Epithelial cell of proximal tubule (primary cell): ENCODE results near the gene GRWD1. TPM values are rescaled to one million over a fixed set of nuclear protein-coding genes. Genes with fewer than 3 reads are reported as not detected.

ENCODE experiments used
- DNase-seq: peaks from one replicate; pipeline ENCODE4 v3.0.0-alpha.2; 2011; ENCODE audit warnings: low read depth
- H3K4me3 ChIP-seq: 2 replicates; pipeline ENCODE4 v1.5.1; 2011; ENCODE audit warnings: low read depth, mild to moderate bottlenecking, low read length
- CTCF ChIP-seq: conservative IDR thresholded peaks from 2 replicates; pipeline ENCODE4 v1.5.1; 2012; ENCODE audit warnings: low read depth, mild to moderate bottlenecking, low read length
- total RNA-seq: library from RNA; depleted of rRNA; stranded (reverse); fragments of >200 nt; gene quantifications from 2 replicates; pipeline ENCODE4 v1.2.3, GENCODE V29; 2015

GRWD1 gene
- total RNA-seq, 1 donor from 2014 or later: 51.2 TPM

- no peak for DNase-seq
- no peak for TF ChIP-seq CTCF
- H3K4me3 ChIP-seq: no peak overlapping the region
Measured at GRCh38 chr19:48456864-48457263, 11.1 kb downstream of the GRWD1 start.

- no peak overlapping the region for H3K4me3 ChIP-seq
- no peak for DNase-seq
- no peak for TF ChIP-seq CTCF
Measured at GRCh38 chr19:48458016-48458415, 12.2 kb downstream of the GRWD1 start.

GRCh38 chr19:48461651-48461981 lies 15.8 kb downstream of the GRWD1 start:
- H3K4me3 ChIP-seq: no peak overlapping the region
- no peak for TF ChIP-seq CTCF
- DNase-seq: no peak

- DNase-seq: no peak
- TF ChIP-seq CTCF: no peak
- no peak overlapping the region for H3K4me3 ChIP-seq
Measured at GRCh38 chr19:48461982-48462655, 16.3 kb downstream of the GRWD1 start.

- no peak for TF ChIP-seq CTCF
- DNase-seq: no peak
- no peak overlapping the region for H3K4me3 ChIP-seq
Measured at GRCh38 chr19:48465215-48465614, 19.4 kb downstream of the GRWD1 start.

GRCh38 chr19:48466561-48467325 lies 21.0 kb downstream of the GRWD1 start:
- TF ChIP-seq CTCF: no peak
- no peak overlapping the region for H3K4me3 ChIP-seq
- peak; percentile 19 for DNase-seq
